Activated naive CD8-positive, alpha-beta T cell treated with anti-CD3 and anti-CD28 coated beads, Interleukin-2, amount 50 U/mL, for 24 hours (primary cell): ENCODE results near the gene GAP43.
"Not testable (repeated sequence)": the region's sequence is repeated elsewhere in the genome, so short reads cannot be mapped to it uniquely, and the experiment has no call there.

Experiments used
- ATAC-seq: fragments of 150-1000 bp; cut with Tn5 transposase; one replicate; pipeline ENCODE4 v1.10.0; 2021
- DNase-seq: peaks from one replicate; pipeline ENCODE4 v3.0.0; 2021
- H3K27ac Mint-ChIP-seq: one replicate; pipeline ENCODE4 v1.8.0; 2021; ENCODE audit warnings: mild to moderate bottlenecking, mixed read lengths
- H3K27me3 Mint-ChIP-seq: one replicate; pipeline ENCODE4 v1.8.0; 2021; ENCODE audit warnings: mixed read lengths
- H3K36me3 Mint-ChIP-seq: one replicate; pipeline ENCODE4 v1.8.0; 2021; ENCODE audit warnings: low read depth, mixed read lengths
- H3K4me1 Mint-ChIP-seq: one replicate; pipeline ENCODE4 v1.8.0; 2021; ENCODE audit warnings: mixed read lengths
- H3K4me3 Mint-ChIP-seq: one replicate; pipeline ENCODE4 v1.8.0; 2021; ENCODE audit warnings: mild to moderate bottlenecking, moderate library complexity, mixed read lengths
- H3K9me3 Mint-ChIP-seq: one replicate; pipeline ENCODE4 v1.8.0; 2021; ENCODE audit warnings: mixed read lengths

The GAP43 gene

GRCh38 chr3:115712871-115713270 is 89.6 kb downstream of the GAP43 start:
- Mint-ChIP-seq H3K9me3 (no peaks in the 10 kb centered on the region), H3K27me3 (peaks cover 14% of the 10 kb centered on the region)

DNA sequence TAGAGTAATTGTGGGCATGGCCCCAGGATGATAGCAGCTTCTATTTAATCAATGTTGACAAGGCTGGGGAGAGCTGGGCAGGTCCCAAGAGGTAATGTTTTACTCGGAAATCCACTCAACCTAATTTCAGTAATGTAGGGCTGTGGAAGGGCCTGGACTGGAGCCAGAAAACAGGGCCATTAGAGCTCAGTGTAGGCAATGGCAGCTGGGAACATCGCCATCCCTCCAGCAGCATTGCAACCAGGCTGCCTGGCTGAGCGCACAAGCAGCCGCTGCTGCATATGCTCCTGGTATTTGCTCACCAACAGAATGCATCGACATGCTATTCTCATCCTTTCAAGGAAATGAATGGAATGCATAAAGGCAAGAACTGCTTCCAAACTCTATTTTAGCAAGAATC is 90.0 kb downstream of the GAP43 start:
- Mint-ChIP-seq H3K36me3 (no peaks in the 10 kb centered on the region), H3K27me3 (peaks cover 15% of the 10 kb centered on the region), H3K27ac (no peak overlapping the region), H3K9me3 (no peaks in the 10 kb centered on the region), H3K4me3 (no peak overlapping the region), H3K4me1 (no peaks in the 10 kb centered on the region)
- no peak for DNase-seq
- no peak for ATAC-seq

More at GRCh38 chr3:115712871-115713270, 89.6 kb downstream of the GAP43 start:
- no peak for ATAC-seq
- Mint-ChIP-seq H3K4me3 (no peak overlapping the region), H3K4me1 (no peaks in the 10 kb centered on the region), H3K36me3 (no peaks in the 10 kb centered on the region), H3K27ac (no peak overlapping the region)
- DNase-seq: no peak

- Mint-ChIP-seq H3K36me3 (no peaks in the 10 kb centered on the region), H3K4me3 (no peak overlapping the region), H3K27me3 (peaks cover 10% of the 10 kb centered on the region), H3K4me1 (no peaks in the 10 kb centered on the region), H3K27ac (no peak overlapping the region), H3K9me3 (no peaks in the 10 kb centered on the region)
- DNase-seq (no peak), ATAC-seq (no peak)
Measured at GRCh38 chr3:115715241-115715745, 92.0 kb downstream of the GAP43 start.

- no peak for DNase-seq
- H3K4me1 Mint-ChIP-seq: no peaks in the 10 kb centered on the region
- H3K4me3 Mint-ChIP-seq: no peak overlapping the region
- no peak overlapping the region for H3K27ac Mint-ChIP-seq
- ATAC-seq: no peak
- no peaks in the 10 kb centered on the region for H3K9me3 Mint-ChIP-seq
- H3K36me3 Mint-ChIP-seq: no peaks in the 10 kb centered on the region
- H3K27me3 Mint-ChIP-seq: peaks cover 9% of the 10 kb centered on the region
Measured at GRCh38 chr3:115720983-115721382, 97.7 kb downstream of the GAP43 start.

GRCh38 chr3:115725800-115726199 is 102.5 kb downstream of the GAP43 start:
- Mint-ChIP-seq H3K27me3 (peaks cover 4% of the 10 kb centered on the region), H3K4me3 (no peak overlapping the region), H3K4me1 (no peaks in the 10 kb centered on the region), H3K9me3 (no peaks in the 10 kb centered on the region), H3K27ac (no peak overlapping the region), H3K36me3 (no peaks in the 10 kb centered on the region)
- ATAC-seq (no peak), DNase-seq (no peak)

GRCh38 chr3:115727135-115727534 is 103.8 kb downstream of the GAP43 start:
- H3K9me3 Mint-ChIP-seq: no peaks in the 10 kb centered on the region
- no peak overlapping the region for H3K27ac Mint-ChIP-seq
- DNase-seq: no peak
- no peaks in the 10 kb centered on the region for H3K4me1 Mint-ChIP-seq
- no peak for ATAC-seq
- no peaks in the 10 kb centered on the region for H3K36me3 Mint-ChIP-seq
- no peak overlapping the region for H3K4me3 Mint-ChIP-seq
- H3K27me3 Mint-ChIP-seq: peaks cover 7% of the 10 kb centered on the region

DNA sequence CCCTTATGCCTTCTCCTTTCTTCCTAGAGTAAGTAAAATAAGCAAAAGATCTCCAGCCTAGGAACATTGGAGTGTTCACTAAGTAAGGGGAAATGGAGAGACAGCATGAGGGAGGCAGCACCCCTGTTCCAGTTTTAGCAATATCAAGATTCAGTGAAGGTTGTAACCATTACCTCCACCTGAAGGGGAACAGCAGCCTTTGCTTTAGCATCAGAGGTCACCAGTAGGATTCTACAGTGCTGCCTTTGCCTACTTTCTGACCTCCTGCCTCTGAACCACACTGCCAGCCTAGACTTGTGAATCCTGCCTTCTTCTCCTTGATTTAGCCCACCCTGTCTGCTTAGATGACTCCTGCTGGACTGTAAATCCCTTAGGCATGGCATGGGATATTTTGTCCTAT is 104.7 kb downstream of the GAP43 start:
- ATAC-seq: no peak
- H3K4me1 Mint-ChIP-seq: no peaks in the 10 kb centered on the region
- peaks cover 11% of the 10 kb centered on the region for H3K27me3 Mint-ChIP-seq
- no peaks in the 10 kb centered on the region for H3K36me3 Mint-ChIP-seq
- H3K4me3 Mint-ChIP-seq: no peak overlapping the region
- no peak for DNase-seq
- no peaks in the 10 kb centered on the region for H3K9me3 Mint-ChIP-seq
- no peak overlapping the region for H3K27ac Mint-ChIP-seq

GRCh38 chr3:115736341-115736740 is 113.0 kb downstream of the GAP43 start:
- H3K36me3 Mint-ChIP-seq, DNase-seq, H3K4me3 Mint-ChIP-seq, H3K4me1 Mint-ChIP-seq, H3K9me3 Mint-ChIP-seq, H3K27ac Mint-ChIP-seq, ATAC-seq: not testable (repeated sequence)
- H3K27me3 Mint-ChIP-seq: peaks cover 15% of the 10 kb centered on the region

DNA sequence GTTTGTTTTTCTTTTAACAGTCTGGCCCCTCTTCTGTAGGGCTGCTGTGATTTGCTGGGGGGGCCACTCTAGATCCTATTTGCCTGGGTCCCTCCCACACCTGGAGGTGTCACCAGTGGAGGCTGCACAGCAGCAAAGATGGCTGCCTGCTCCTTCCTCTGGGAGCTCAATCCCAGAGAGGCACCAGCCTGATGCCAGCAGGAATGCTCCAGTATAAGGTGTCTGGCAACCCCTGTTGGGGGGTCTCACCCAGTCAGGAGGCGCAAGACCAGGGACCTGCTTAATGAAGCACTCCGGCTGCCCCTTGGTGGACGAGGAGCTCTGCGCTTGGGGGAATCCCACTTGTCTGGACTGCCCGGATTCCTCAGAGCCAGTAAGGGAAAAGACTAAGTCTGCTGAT is 118.3 kb downstream of the GAP43 start:
- ATAC-seq (no peak), DNase-seq (no peak)
- no peak overlapping the region for H3K27ac Mint-ChIP-seq
- peaks cover 4% of the 10 kb centered on the region for H3K9me3 Mint-ChIP-seq
- H3K36me3 Mint-ChIP-seq: no peaks in the 10 kb centered on the region
- no peak overlapping the region for H3K4me3 Mint-ChIP-seq
- peaks cover 16% of the 10 kb centered on the region for H3K27me3 Mint-ChIP-seq
- H3K4me1 Mint-ChIP-seq: no peaks in the 10 kb centered on the region

DNA sequence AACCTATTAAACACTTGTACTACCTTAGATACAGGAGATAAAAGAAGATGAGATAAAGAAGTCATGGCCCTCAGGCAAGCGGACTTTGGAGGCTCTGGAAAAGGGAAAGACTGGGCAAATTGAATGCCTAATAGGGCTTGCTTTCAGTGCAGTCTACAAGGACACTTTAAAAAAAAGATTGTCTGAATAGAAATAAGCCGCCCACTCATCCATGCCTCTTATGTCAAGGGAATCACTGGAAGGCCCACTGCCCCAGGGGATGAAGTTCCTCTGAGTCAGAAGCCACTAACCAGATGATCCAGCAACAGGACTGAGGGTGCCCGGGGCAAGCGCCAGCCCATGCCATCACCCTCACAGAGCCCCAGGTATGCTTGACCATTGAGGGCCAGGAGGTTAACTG is 121.2 kb downstream of the GAP43 start:
- H3K9me3 Mint-ChIP-seq, H3K4me3 Mint-ChIP-seq, H3K27ac Mint-ChIP-seq, ATAC-seq, DNase-seq, H3K36me3 Mint-ChIP-seq, H3K4me1 Mint-ChIP-seq: not testable (repeated sequence)
- peaks cover 12% of the 10 kb centered on the region for H3K27me3 Mint-ChIP-seq

DNA sequence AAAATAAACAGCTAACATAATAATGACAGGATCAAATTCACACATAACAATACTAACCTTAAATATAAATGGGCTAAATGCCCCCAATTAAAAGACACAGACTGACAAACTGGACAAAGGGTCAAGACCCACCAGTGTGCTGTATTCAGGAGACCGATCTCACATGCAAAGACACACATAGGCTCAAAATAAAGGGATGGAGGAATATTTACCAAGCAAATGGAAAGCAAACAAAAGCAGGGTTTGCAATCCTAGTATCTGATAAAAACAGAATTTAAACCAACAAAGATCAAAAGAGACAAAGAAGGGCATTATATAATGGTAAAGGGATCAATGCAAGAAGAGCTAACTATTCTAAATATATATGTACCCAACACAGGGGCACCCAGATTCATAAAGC is 129.7 kb downstream of the GAP43 start:
- not testable (repeated sequence) for ATAC-seq, H3K9me3 Mint-ChIP-seq, DNase-seq, H3K27ac Mint-ChIP-seq, H3K4me3 Mint-ChIP-seq, H3K4me1 Mint-ChIP-seq, H3K36me3 Mint-ChIP-seq
- H3K27me3 Mint-ChIP-seq: peaks cover 15% of the 10 kb centered on the region

DNA sequence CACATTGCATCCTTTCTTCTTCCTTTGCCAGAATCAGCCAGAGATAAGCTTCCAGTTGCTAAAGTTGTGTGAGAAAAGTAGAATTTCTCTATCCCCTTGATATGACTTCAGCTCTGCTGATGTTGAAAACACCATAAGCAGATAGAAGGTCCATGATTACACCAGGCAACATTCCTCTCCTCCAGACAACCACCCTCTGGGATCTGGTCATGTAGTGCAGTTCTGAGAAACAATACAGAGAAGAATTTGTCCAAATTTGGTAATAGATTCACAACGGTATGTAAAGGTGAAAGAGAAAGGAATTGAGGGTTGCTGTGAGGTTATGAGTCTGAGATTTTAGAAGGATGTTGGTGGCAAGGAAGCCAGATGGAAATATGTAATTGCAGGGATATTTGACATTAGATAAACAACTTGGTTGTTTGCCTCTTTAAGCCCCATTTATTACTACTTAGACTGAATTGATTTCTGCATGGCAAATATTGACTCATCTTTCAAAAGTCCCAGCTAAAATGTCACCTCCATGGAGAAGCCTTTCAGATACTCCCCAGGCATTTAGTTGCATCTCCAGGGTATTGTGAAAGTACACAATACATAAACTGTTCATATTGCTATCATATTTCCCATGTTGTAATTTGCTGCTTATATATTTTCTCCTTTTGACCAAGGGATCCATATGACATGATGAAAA is 134.9 kb downstream of the GAP43 start:
- no peak overlapping the region for H3K4me3 Mint-ChIP-seq
- H3K4me1 Mint-ChIP-seq: no peaks in the 10 kb centered on the region
- H3K27me3 Mint-ChIP-seq: peaks cover 7% of the 10 kb centered on the region
- DNase-seq (no peak), ATAC-seq (no peak)
- H3K27ac Mint-ChIP-seq: no peak overlapping the region
- no peaks in the 10 kb centered on the region for H3K9me3 Mint-ChIP-seq
- no peaks in the 10 kb centered on the region for H3K36me3 Mint-ChIP-seq

GRCh38 chr3:115760716-115761115 is 137.4 kb downstream of the GAP43 start:
- no peak for ATAC-seq
- no peak for DNase-seq
- H3K27me3 Mint-ChIP-seq: no peaks in the 10 kb centered on the region
- H3K27ac Mint-ChIP-seq: no peak overlapping the region
- no peaks in the 10 kb centered on the region for H3K36me3 Mint-ChIP-seq
- H3K9me3 Mint-ChIP-seq: no peaks in the 10 kb centered on the region
- H3K4me3 Mint-ChIP-seq: no peak overlapping the region
- no peaks in the 10 kb centered on the region for H3K4me1 Mint-ChIP-seq

GRCh38 chr3:115761927-115762305 is 138.6 kb downstream of the GAP43 start:
- DNase-seq (no peak), ATAC-seq (no peak)
- Mint-ChIP-seq H3K27me3 (no peaks in the 10 kb centered on the region), H3K27ac (no peak overlapping the region), H3K4me1 (no peaks in the 10 kb centered on the region), H3K9me3 (no peaks in the 10 kb centered on the region), H3K4me3 (no peak overlapping the region), H3K36me3 (no peaks in the 10 kb centered on the region)

DNA sequence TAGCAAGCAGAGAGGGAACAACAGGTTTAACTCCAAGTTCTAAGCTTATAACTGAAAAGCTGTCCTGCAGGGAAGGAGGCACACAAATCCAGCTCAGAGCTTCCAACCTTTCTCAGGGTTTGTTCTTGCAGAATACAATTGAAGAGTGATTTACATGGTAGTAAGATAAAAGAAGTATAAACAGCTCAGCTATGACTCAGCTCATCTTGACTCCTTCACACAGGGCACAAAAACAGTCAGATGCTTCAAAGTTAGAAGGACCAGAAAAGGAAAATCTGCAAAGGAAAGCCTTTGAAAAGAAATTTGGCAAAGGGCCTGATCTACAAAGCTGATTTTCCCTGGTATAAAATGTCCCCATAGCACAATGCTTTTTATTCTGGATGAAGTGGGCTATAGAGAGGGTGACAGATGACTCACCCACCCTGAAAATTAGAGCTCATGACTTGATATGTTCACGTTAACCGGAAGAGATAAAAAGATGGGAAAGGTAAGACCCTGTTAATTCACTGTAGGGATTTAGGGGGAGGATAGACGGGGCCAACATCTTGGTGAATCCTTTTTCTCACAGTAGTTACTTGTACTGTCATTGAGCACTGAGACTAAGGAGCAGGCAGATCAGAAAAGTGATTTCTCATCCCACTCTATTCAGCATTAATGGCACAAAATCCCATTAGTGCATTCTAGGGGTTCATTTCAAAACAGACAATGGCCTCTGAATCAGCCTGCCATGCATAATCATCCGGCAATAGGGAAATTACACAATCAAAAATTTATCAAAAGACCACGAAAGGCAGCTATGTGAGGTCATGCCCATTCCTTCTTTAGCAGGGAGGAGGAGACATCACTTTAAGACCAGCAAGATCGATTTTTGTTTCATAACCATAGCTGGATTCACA is 143.5 kb downstream of the GAP43 start:
- Mint-ChIP-seq H3K4me1 (no peaks in the 10 kb centered on the region), H3K4me3 (no peak overlapping the region), H3K9me3 (no peaks in the 10 kb centered on the region), H3K27ac (no peak overlapping the region), H3K36me3 (no peaks in the 10 kb centered on the region), H3K27me3 (peaks cover 8% of the 10 kb centered on the region)
- ATAC-seq (no peak), DNase-seq (no peak)
